ENCODE results near the gene GLIS1. TPM values are rescaled to one million over a fixed set of nuclear protein-coding genes. Genes with fewer than 3 reads are reported as not detected.
A peak's percentile ranks its signal among the peaks of the same experiment; 100 is the strongest.

GLIS1 gene
- total RNA-seq, 1 experiment from 2014 or later = 0.39 TPM

DNA sequence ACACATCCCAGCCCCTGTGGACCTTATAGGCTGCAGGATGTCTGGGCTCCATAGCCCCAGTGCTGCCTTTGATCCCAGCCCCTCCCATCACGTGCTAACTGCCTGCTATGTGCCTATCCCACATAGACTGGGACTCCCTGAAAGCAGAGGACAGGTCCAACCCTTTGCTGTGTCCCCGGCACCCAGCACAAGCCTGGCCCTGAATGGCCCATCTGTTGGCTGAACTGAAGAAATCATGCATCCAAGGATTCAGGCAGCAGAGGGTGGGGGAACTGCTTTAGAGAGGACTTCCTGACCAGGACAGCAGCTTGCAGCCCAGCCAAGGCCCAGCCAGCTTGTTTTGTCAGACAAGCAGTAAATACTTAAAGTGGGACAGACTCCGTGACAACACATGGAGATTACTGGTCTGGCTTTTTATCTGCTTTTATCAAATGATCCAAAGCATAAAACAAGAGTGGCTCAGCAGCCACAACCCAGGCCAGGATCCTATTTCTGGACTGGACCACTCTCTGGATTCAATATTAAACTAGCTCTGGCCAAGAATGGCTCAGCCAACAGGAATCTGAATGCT, 69.3 kb downstream of the GLIS1 start:
- intact Hi-C loops (cut with micrococcal nuclease) = no loop called here
- no peak for TF ChIP-seq POLR2A (IDR thresholded peaks at IDR 0.05; ENCODE audit: borderline replicate concordance, extremely low read depth, insufficient read depth, insufficient read length)
- TF ChIP-seq TCF7L2 (IDR thresholded peaks at IDR 0.05; ENCODE audit: borderline replicate concordance, extremely low read depth, insufficient read depth, insufficient read length) = peak; percentile 62
- TF ChIP-seq, protein P1, sequence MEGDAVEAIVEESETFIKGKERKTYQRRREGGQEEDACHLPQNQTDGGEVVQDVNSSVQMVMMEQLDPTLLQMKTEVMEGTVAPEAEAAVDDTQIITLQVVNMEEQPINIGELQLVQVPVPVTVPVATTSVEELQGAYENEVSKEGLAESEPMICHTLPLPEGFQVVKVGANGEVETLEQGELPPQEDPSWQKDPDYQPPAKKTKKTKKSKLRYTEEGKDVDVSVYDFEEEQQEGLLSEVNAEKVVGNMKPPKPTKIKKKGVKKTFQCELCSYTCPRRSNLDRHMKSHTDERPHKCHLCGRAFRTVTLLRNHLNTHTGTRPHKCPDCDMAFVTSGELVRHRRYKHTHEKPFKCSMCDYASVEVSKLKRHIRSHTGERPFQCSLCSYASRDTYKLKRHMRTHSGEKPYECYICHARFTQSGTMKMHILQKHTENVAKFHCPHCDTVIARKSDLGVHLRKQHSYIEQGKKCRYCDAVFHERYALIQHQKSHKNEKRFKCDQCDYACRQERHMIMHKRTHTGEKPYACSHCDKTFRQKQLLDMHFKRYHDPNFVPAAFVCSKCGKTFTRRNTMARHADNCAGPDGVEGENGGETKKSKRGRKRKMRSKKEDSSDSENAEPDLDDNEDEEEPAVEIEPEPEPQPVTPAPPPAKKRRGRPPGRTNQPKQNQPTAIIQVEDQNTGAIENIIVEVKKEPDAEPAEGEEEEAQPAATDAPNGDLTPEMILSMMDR (IDR thresholded peaks at IDR 0.05 in 2 of 3, conservative IDR thresholded peaks at IDR 0.05 in 1 of 3; ENCODE audit: borderline replicate concordance in 1 of 3, insufficient read depth in 1 of 3, low read depth in 2 of 3, low read length in 2 of 3) = no peak
- TF ChIP-seq EZH2phosphoT487 (IDR thresholded peaks at IDR 0.05; ENCODE audit: borderline replicate concordance) = no peak
- H3K9me2 ChIP-seq (ENCODE audit: insufficient read depth) = no peaks in the 10 kb centered on the region
- ATAC-seq = peak; percentile 50; the same call in 1 of the 2 replicates
- H3K9me3 ChIP-seq (ENCODE audit: control insufficient read depth in 1 of 2, insufficient read depth in 1 of 2, low read depth in 1 of 2, low read length in 2 of 2) = no peaks in the 10 kb centered on the region
- no peak overlapping the region for H3K27ac ChIP-seq (ENCODE audit: low read depth, low read length)
- ChIA-PET POLR2A (no interaction called here), CTCF (no interaction called here), RAD21 (ENCODE audit: low non-redundant PET in 1 of 2, low total read pairs in 2 of 2, uncharacterized antibody in 2 of 2, unreplicated experiment in 2 of 2) (no interaction called here)
- BruUV-seq (replicated peaks) = no TSS peak
- DNase-seq (ENCODE audit: low read depth, low spot score) = no peak
- H4K20me1 ChIP-seq (ENCODE audit: insufficient read depth) = no peaks in the 10 kb centered on the region
- H3K27me3 ChIP-seq (ENCODE audit: insufficient read depth, low read length) = peaks cover 22% of the 10 kb centered on the region
- no peak overlapping the region for H3K4me3 ChIP-seq (replicated peaks in 1 of 2; ENCODE audit: low read depth in 1 of 2, low read length in 2 of 2)
- H3K4me2 ChIP-seq (ENCODE audit: low read length) = no peak overlapping the region
- H3K4me1 ChIP-seq (ENCODE audit: control insufficient read depth in 1 of 2, insufficient read depth in 2 of 2, low read length in 2 of 2) = no peaks in the 10 kb centered on the region
- no peaks in the 10 kb centered on the region for H3K79me2 ChIP-seq (ENCODE audit: insufficient read depth, low read length)
- no peak overlapping the region for H3K9ac ChIP-seq (ENCODE audit: low read length)
- no peak overlapping the region for H2AFZ ChIP-seq (ENCODE audit: low read depth, low read length, poor library complexity, severe bottlenecking)
- H3K36me3 ChIP-seq (ENCODE audit: control insufficient read depth in 1 of 2, insufficient read depth in 2 of 2, low read length in 2 of 2) = no peaks in the 10 kb centered on the region

DNA sequence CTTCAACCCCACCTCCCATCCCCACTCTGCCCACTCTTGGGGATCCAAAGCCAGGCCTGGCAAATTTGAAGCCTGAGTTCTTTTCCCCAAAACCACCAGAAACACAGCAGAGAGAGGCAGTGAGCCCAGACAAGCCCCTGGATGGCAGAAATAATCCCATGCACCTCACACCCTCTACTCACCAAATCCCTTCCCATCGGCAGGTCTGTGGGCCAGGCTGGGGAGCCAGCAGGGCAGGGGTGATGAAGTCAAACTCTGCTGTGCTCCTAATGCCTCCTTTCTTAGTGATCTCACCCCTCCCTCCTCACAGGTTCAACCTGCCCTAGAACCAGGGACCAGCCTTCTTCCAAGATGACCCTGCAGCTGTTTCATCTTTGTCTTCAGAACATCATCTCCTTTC, 72.4 kb downstream of the GLIS1 start:
- Histone ChIP-seq H3K4me2 (ENCODE audit: low read length) (no peak overlapping the region), H3K36me3 (ENCODE audit: control insufficient read depth in 1 of 2, insufficient read depth in 2 of 2, low read length in 2 of 2) (no peaks in the 10 kb centered on the region), H3K4me3 (replicated peaks in 1 of 2; ENCODE audit: low read depth in 1 of 2, low read length in 2 of 2) (no peak overlapping the region), H3K9me2 (ENCODE audit: insufficient read depth) (no peaks in the 10 kb centered on the region), H3K9ac (ENCODE audit: low read length) (no peak overlapping the region), H3K9me3 (ENCODE audit: control insufficient read depth in 1 of 2, insufficient read depth in 1 of 2, low read depth in 1 of 2, low read length in 2 of 2) (no peaks in the 10 kb centered on the region), H3K27me3 (ENCODE audit: insufficient read depth, low read length) (peaks cover 19% of the 10 kb centered on the region), H3K4me1 (ENCODE audit: control insufficient read depth in 1 of 2, insufficient read depth in 2 of 2, low read length in 2 of 2) (no peaks in the 10 kb centered on the region), H3K27ac (ENCODE audit: low read depth, low read length) (no peak overlapping the region), H4K20me1 (ENCODE audit: insufficient read depth) (no peaks in the 10 kb centered on the region), H3K79me2 (ENCODE audit: insufficient read depth, low read length) (no peaks in the 10 kb centered on the region), H2AFZ (ENCODE audit: low read depth, low read length, poor library complexity, severe bottlenecking) (no peak overlapping the region)
- no TSS peak for BruUV-seq (replicated peaks)
- ATAC-seq = no peak
- ChIA-PET CTCF (no interaction called here), RAD21 (ENCODE audit: low non-redundant PET in 1 of 2, low total read pairs in 2 of 2, uncharacterized antibody in 2 of 2, unreplicated experiment in 2 of 2) (no interaction called here), POLR2A (no interaction called here)
- no peak for DNase-seq (ENCODE audit: low read depth, low spot score)
- intact Hi-C loops (cut with micrococcal nuclease) = no loop called here
- TF ChIP-seq EZH2 (IDR thresholded peaks at IDR 0.05) (no peak), SP1 (IDR thresholded peaks at IDR 0.05; ENCODE audit: low read depth) (no peak), RAD21 (IDR thresholded peaks at IDR 0.05; ENCODE audit: low read depth) (no peak), JUND (IDR thresholded peaks at IDR 0.05) (no peak), ELF1 (IDR thresholded peaks at IDR 0.05; ENCODE audit: borderline replicate concordance, low read depth) (no peak), EGR1 (IDR thresholded peaks at IDR 0.05; ENCODE audit: low read depth) (no peak), EZH2phosphoT487 (IDR thresholded peaks at IDR 0.05; ENCODE audit: borderline replicate concordance) (no peak), SRF (IDR thresholded peaks at IDR 0.05; ENCODE audit: low read depth) (no peak)
- TF ChIP-seq, protein P2, sequence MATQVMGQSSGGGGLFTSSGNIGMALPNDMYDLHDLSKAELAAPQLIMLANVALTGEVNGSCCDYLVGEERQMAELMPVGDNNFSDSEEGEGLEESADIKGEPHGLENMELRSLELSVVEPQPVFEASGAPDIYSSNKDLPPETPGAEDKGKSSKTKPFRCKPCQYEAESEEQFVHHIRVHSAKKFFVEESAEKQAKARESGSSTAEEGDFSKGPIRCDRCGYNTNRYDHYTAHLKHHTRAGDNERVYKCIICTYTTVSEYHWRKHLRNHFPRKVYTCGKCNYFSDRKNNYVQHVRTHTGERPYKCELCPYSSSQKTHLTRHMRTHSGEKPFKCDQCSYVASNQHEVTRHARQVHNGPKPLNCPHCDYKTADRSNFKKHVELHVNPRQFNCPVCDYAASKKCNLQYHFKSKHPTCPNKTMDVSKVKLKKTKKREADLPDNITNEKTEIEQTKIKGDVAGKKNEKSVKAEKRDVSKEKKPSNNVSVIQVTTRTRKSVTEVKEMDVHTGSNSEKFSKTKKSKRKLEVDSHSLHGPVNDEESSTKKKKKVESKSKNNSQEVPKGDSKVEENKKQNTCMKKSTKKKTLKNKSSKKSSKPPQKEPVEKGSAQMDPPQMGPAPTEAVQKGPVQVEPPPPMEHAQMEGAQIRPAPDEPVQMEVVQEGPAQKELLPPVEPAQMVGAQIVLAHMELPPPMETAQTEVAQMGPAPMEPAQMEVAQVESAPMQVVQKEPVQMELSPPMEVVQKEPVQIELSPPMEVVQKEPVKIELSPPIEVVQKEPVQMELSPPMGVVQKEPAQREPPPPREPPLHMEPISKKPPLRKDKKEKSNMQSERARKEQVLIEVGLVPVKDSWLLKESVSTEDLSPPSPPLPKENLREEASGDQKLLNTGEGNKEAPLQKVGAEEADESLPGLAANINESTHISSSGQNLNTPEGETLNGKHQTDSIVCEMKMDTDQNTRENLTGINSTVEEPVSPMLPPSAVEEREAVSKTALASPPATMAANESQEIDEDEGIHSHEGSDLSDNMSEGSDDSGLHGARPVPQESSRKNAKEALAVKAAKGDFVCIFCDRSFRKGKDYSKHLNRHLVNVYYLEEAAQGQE (IDR thresholded peaks at IDR 0.05; ENCODE audit: low read depth) = no peak
- TF ChIP-seq, protein P3, sequence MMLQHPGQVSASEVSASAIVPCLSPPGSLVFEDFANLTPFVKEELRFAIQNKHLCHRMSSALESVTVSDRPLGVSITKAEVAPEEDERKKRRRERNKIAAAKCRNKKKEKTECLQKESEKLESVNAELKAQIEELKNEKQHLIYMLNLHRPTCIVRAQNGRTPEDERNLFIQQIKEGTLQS (IDR thresholded peaks at IDR 0.05) = no peak
- TF ChIP-seq, protein P4, sequence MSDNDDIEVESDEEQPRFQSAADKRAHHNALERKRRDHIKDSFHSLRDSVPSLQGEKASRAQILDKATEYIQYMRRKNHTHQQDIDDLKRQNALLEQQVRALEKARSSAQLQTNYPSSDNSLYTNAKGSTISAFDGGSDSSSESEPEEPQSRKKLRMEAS (IDR thresholded peaks at IDR 0.05) = no peak
